ENCODE data around the gene SNHG17. TPM values are rescaled to one million over a fixed set of nuclear protein-coding genes. Genes with fewer than 3 reads are reported as not detected.

Gene SNHG17
- total RNA-seq, 1 donor = 6.9 TPM

DNA sequence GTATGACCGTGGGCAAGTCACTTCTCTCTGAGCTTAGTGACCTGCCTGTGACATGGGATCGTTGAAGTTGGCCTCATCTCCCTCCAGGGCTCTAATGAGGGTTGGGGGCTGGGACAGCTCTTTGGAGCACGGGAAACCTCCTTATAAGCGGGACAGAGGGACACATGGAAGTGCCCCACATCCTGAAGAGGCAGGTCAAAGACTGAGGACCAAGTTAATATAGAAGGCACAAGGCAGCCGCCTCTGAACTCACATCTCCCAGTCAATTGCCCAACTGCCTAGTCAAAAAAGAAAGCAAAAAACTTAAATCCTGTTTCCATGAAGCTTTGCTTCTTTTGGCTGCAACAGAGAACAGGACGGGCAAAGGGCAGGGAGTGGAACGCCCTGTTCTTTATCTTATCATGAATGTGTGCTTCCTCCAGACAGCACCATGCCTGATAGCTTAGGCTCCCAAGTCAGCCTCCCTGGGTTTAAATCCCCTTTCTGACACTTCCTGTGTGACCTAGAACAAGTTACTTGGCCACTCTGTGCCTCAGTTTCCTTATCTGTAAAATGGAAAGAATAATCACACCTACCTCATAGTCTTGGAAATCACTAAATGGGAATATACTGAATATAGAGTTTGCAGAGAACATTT lies 61.8 kb downstream of the SNHG17 start:
- H3K79me2 ChIP-seq (ENCODE audit: insufficient read depth, low read length) = no peaks in the 10 kb centered on the region
- H3K9me3 ChIP-seq (ENCODE audit: low read depth, low read length) = no peaks in the 10 kb centered on the region
- peaks cover 45% of the 10 kb centered on the region for H3K27me3 ChIP-seq (ENCODE audit: insufficient read depth, low read length)
- no peaks in the 10 kb centered on the region for H4K20me1 ChIP-seq (ENCODE audit: insufficient read depth, low read length)
- no peak overlapping the region for H3K4me2 ChIP-seq (ENCODE audit: insufficient read depth, low read length)
- no peak overlapping the region for H3K27ac ChIP-seq (ENCODE audit: low read depth, low read length)
- no peak for DNase-seq (ENCODE audit: insufficient read length, low spot score, missing footprints)
- TF ChIP-seq, protein P1, sequence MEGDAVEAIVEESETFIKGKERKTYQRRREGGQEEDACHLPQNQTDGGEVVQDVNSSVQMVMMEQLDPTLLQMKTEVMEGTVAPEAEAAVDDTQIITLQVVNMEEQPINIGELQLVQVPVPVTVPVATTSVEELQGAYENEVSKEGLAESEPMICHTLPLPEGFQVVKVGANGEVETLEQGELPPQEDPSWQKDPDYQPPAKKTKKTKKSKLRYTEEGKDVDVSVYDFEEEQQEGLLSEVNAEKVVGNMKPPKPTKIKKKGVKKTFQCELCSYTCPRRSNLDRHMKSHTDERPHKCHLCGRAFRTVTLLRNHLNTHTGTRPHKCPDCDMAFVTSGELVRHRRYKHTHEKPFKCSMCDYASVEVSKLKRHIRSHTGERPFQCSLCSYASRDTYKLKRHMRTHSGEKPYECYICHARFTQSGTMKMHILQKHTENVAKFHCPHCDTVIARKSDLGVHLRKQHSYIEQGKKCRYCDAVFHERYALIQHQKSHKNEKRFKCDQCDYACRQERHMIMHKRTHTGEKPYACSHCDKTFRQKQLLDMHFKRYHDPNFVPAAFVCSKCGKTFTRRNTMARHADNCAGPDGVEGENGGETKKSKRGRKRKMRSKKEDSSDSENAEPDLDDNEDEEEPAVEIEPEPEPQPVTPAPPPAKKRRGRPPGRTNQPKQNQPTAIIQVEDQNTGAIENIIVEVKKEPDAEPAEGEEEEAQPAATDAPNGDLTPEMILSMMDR (IDR thresholded peaks at IDR 0.05; ENCODE audit: extremely low read depth, low read depth, low read length) = no peak
- no peak overlapping the region for H3K4me3 ChIP-seq (ENCODE audit: insufficient read depth, low read length)
- H3K4me1 ChIP-seq (ENCODE audit: insufficient read depth, low read length) = no peaks in the 10 kb centered on the region
- H2AFZ ChIP-seq (ENCODE audit: low read length) = no peak overlapping the region
- no peaks in the 10 kb centered on the region for H3K36me3 ChIP-seq (ENCODE audit: insufficient read depth, low read length)

DNA sequence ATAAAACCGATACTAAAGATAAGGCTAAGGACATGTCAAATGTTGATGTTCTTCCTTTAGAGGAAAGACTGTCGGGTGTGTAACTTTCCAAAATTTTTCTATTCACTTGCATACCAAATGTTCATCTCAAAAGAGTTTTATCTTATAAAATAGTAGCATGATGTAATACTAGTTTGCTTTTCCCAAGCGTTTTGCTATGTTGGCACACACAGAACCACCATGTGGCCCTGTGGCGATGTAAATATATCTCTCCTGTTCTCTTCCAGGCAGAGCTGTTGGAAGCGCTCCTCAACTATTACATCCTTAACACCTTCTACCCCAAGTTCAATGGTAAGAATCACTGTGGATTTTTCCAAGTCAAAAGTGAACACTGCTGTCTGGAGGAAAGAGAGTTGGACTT lies 62.3 kb downstream of the SNHG17 start:
- no peak overlapping the region for H2AFZ ChIP-seq (ENCODE audit: low read length)
- no peak overlapping the region for H3K27ac ChIP-seq (ENCODE audit: low read depth, low read length)
- H3K79me2 ChIP-seq (ENCODE audit: insufficient read depth, low read length) = no peaks in the 10 kb centered on the region
- peaks cover 45% of the 10 kb centered on the region for H3K27me3 ChIP-seq (ENCODE audit: insufficient read depth, low read length)
- H3K36me3 ChIP-seq (ENCODE audit: insufficient read depth, low read length) = no peaks in the 10 kb centered on the region
- no peaks in the 10 kb centered on the region for H3K9me3 ChIP-seq (ENCODE audit: low read depth, low read length)
- no peak overlapping the region for H3K4me3 ChIP-seq (ENCODE audit: insufficient read depth, low read length)
- no peak for DNase-seq (ENCODE audit: insufficient read length, low spot score, missing footprints)
- H3K4me2 ChIP-seq (ENCODE audit: insufficient read depth, low read length) = no peak overlapping the region
- H4K20me1 ChIP-seq (ENCODE audit: insufficient read depth, low read length) = no peaks in the 10 kb centered on the region
- H3K4me1 ChIP-seq (ENCODE audit: insufficient read depth, low read length) = no peaks in the 10 kb centered on the region
- TF ChIP-seq, protein P1 (IDR thresholded peaks at IDR 0.05; ENCODE audit: extremely low read depth, low read depth, low read length) = no peak

Small RNAs within 50 kb of the gene (small RNA-seq; reads per million reads assigned to genes)
- gene RF00056 = not detected
- 18.7 reads per million, percentile 94 among the genes with 10 or more reads in this experiment for gene SNORA60
- gene SNORA71A = 1,556 reads per million, percentile 99 among the genes with 10 or more reads in this experiment
- gene SNORA71B = 2,119 reads per million, percentile 99 among the genes with 10 or more reads in this experiment
- 10.3 reads per million, percentile 92 among the genes with 10 or more reads in this experiment for gene SNORA71C
- gene SNORA71D = 28,774 reads per million, percentile 100 among the genes with 10 or more reads in this experiment
- gene SNORA71E = not detected

Other genes starting within 250 kb of the SNHG17 start
- 2.5 and 2.7 TPM in 2 replicates for gene KIAA1755, start 174.6 kb downstream of the SNHG17 start, total RNA-seq
- under 0.01 TPM in 1 of 2 replicates, not detected in the other for gene BPI, start 131.2 kb downstream of the SNHG17 start, total RNA-seq
- 1.8 and 2.9 TPM in 2 replicates for gene LBP, start 88.8 kb downstream of the SNHG17 start, total RNA-seq
- gene RALGAPB, start 37.5 kb upstream of the SNHG17 start, total RNA-seq = 42.7 and 43.6 TPM in 2 replicates
- not detected in 2 replicates for gene ADIG, start 145.9 kb upstream of the SNHG17 start, total RNA-seq
- gene ARHGAP40, start 166.5 kb upstream of the SNHG17 start, total RNA-seq = not detected in 2 replicates

Measured in osteoblast (primary cell).